Lung (tissue), 12 donors: Measurements from ENCODE around the gene WNT10A. TPM values are rescaled to one million over a fixed set of nuclear protein-coding genes. Genes with fewer than 3 reads are reported as not detected.

Experiments used
- ATAC-seq: fragments of 200-7000 bp; cut with Tn5 transposase; one replicate; pipeline ENCODE4 v1.9.1; 2020; ENCODE audit warnings: moderate number of reproducible peaks; ENCODE audit not compliant: insufficient read depth, low FRiP score
- DNase-seq, 3 donors: peaks; one replicate each; pipeline ENCODE4 v3.0.0-alpha.2; 2013 to 2017
- H3K27ac ChIP-seq, 2 donors: one replicate each; pipeline ENCODE4 v1.5.1; 2013; ENCODE audit warnings: mild to moderate bottlenecking in 2 of 2, moderate library complexity in 2 of 2, control low read depth in 1 of 2, inconsistent platforms in 1 of 2, low read depth in 1 of 2, low read length in 1 of 2
- H3K27me3 ChIP-seq, 3 donors: one replicate each; pipeline ENCODE4 v1.5.1; 2013; ENCODE audit warnings: low read length in 2 of 3; ENCODE audit not compliant: control insufficient read depth in 3 of 3, insufficient read depth in 3 of 3
- H3K36me3 ChIP-seq, 4 donors: one replicate each; pipeline ENCODE4 v1.5.1; 2013; ENCODE audit warnings: low read length in 4 of 4, mild to moderate bottlenecking in 1 of 4, moderate library complexity in 1 of 4; ENCODE audit not compliant: control insufficient read depth in 4 of 4, insufficient read depth in 4 of 4
- H3K4me1 ChIP-seq, 5 donors: one replicate each; pipeline ENCODE4 v1.5.1; 2013; ENCODE audit warnings: low read length in 5 of 5, mild to moderate bottlenecking in 2 of 5, moderate library complexity in 1 of 5; ENCODE audit not compliant: control insufficient read depth in 5 of 5, insufficient read depth in 5 of 5
- H3K4me3 ChIP-seq: one replicate; pipeline ENCODE4 v1.5.1; 2013; ENCODE audit warnings: mild to moderate bottlenecking, control low read depth, moderate library complexity
- H3K9ac ChIP-seq, 2 donors: one replicate each; pipeline ENCODE4 v1.5.1; 2013; ENCODE audit warnings: low read length in 2 of 2, control low read depth in 1 of 2; ENCODE audit not compliant: insufficient read depth in 1 of 2
- H3K9me3 ChIP-seq, 4 donors: one replicate each; pipeline ENCODE4 v1.5.1; 2013; ENCODE audit warnings: low read length in 3 of 4, mild to moderate bottlenecking in 1 of 4, moderate library complexity in 1 of 4; ENCODE audit not compliant: control insufficient read depth in 4 of 4, insufficient read depth in 3 of 4
- WGBS, 2 donors: extraction: QIAGEN DNeasy Blood & Tissue Kit; methylation state at CpG; one replicate each; pipeline ENCODE4 v1.1.7; 2013; 5-methylcytosine and 5-hydroxymethylcytosine counted together
- polyA plus RNA-seq, 2 donors: library from polyadenylated mRNA; stranded (reverse); fragments of 200-250 nt; gene quantifications; one replicate each; pipeline ENCODE4 v1.2.1, GENCODE V29; 2013
- total RNA-seq, 2 donors: library from RNA; depleted of rRNA in 1 of 2; stranded (reverse); fragments of >200 nt in 1 of 2; gene quantifications; one replicate each; pipeline ENCODE4 v1.2.1, GENCODE V29; 2014 to 2021
- TF ChIP-seq, protein P1 (sequence below): IDR thresholded peaks from 2 replicates; pipeline ENCODE4 v1.5.1; 2012; ENCODE audit warnings: mild to moderate bottlenecking; ENCODE audit errors: control extremely low read depth, extremely low read depth
- donor health status: control.
- donor health status: control.
- donor health status: Bipolar disorder and iron deficiency.
- donor health status: healthy.
- donor health status: DM: yes; HTN: yes; CAD: no.

WNT10A gene
- total and polyA plus RNA-seq, 4 donors: 0.17 to 0.77 (median 0.54) TPM

DNA sequence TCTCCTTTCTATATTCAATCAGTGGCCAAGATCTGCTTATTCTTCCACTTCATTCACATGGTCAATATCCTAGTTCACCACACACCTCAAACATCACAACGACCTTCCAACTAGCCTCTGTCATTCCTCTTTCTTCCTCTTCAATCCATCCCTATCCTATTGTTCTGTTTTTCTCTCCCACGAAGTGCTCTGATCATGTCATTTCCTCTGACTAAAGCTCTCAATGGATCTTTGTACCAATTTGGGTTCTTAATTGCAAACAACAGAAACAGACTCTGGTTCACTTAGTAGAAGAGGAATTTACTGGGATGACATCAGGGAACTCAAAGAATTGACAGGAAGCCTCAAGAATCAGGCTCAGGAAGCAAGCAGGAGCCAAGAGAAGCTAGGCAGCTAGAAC, 23.5 kb downstream of the WNT10A start:
- no peak for DNase-seq
- Histone ChIP-seq H3K4me3 (no peak overlapping the region), H3K9ac (no peak overlapping the region), H3K27ac (no peak overlapping the region), H3K27me3 (peaks cover 0 to 42% (median 42%) of the 10 kb centered on the region in 3 donors), H3K9me3 (peaks cover 0 to 5% (median 0%) of the 10 kb centered on the region in 4 donors), H3K4me1 (peaks cover 0 to 5% (median 0%) of the 10 kb centered on the region in 5 donors), H3K36me3 (no peaks in the 10 kb centered on the region)
- 16 to 18% methylated on average over 2 of the region's 2 CpGs for WGBS, 2 donors
- TF ChIP-seq, protein P1, sequence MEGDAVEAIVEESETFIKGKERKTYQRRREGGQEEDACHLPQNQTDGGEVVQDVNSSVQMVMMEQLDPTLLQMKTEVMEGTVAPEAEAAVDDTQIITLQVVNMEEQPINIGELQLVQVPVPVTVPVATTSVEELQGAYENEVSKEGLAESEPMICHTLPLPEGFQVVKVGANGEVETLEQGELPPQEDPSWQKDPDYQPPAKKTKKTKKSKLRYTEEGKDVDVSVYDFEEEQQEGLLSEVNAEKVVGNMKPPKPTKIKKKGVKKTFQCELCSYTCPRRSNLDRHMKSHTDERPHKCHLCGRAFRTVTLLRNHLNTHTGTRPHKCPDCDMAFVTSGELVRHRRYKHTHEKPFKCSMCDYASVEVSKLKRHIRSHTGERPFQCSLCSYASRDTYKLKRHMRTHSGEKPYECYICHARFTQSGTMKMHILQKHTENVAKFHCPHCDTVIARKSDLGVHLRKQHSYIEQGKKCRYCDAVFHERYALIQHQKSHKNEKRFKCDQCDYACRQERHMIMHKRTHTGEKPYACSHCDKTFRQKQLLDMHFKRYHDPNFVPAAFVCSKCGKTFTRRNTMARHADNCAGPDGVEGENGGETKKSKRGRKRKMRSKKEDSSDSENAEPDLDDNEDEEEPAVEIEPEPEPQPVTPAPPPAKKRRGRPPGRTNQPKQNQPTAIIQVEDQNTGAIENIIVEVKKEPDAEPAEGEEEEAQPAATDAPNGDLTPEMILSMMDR: no peak
- no peak for ATAC-seq

DNA sequence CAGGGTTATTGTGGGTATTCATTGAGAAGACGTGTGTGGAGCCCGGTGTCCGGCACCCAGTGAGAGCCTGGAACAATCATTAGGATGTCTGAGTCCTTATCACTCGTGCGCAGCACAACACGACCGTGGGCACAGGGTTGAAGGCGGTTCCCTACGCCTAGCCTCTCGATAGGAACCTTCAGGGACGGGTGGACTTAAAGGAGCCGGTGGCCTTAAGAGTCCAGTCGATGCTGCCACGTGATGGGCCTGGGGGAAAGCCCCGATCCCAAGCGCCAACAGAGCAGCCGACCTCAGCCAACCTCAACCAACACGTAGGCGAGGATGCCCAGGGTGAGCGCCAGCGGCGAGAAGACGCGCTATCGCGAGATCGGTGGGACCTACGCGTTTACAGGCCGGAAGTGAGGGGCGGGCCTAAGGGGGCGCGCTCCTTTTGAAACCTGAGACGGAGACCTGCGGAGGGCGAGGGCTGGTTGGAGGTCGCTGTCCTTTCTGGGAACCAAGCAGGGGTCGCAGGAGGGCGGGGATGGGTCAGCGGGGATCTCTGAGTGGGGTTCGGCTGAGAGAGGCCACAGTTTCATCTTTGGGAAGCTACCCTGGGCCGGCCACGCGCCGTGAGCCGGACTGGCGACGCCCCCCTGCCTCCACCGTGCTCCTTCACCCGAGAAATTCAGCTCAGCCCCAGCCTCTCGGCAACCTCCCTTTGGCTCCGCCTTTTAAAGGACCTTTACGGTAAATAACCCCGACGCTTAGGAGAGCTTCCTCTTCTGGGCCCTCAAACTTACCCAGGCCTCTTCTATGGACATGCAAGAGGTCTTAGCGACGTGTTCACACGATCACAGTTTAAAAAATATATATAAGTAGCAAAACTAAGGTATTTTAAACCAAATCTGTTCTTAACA, 28.3 kb downstream of the WNT10A start:
- no peak overlapping the region for H3K27ac ChIP-seq
- H3K27me3 ChIP-seq: peaks cover 0 to 16% (median 16%) of the 10 kb centered on the region in 3 donors
- H3K9me3 ChIP-seq: peaks cover 0 to 5% (median 0%) of the 10 kb centered on the region in 4 donors
- TF ChIP-seq, protein P1: no peak
- peak overlapping the region; percentile 32 to 34 for H3K9ac ChIP-seq
- H3K4me1 ChIP-seq: peaks cover 0 to 7% (median 0%) of the 10 kb centered on the region in 5 donors
- DNase-seq (peak; percentile 91), ATAC-seq (peak; percentile 89)
- WGBS, 2 donors: 4% methylated on average over 58 of the region's 58 CpGs
- H3K36me3 ChIP-seq: no peaks in the 10 kb centered on the region
- H3K4me3 ChIP-seq: peak overlapping the region; percentile 47

DNA sequence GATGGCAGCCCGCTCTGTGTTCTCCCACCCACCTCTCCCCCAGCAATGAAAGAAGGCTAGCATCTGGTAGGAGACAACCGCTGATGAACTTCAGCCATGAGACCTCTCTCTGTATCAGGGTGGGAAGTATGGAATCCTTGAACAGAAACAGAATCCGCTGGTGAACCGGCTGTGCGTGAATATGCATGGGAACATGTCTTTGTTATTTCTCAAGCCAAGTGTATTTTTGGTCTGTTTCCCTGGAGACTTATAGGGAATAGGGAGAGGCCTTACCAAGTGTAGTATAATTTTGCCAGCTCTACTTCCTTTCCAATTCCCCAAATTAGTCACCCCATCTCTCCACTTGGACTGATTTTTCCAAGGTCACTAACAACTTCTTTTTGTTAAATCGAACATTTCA, 30.1 kb downstream of the WNT10A start:
- no peaks in the 10 kb centered on the region for H3K36me3 ChIP-seq
- no peak overlapping the region for H3K4me3 ChIP-seq
- DNase-seq (no peak), ATAC-seq (no peak)
- H3K27me3 ChIP-seq: peaks cover 2 to 3% (median 3%) of the 10 kb centered on the region in 3 donors
- 92 to 93% methylated on average over 6 of the region's 6 CpGs for WGBS, 2 donors
- no peak overlapping the region for H3K27ac ChIP-seq
- peaks cover 0 to 5% (median 0%) of the 10 kb centered on the region in 4 donors for H3K9me3 ChIP-seq
- peaks cover 0 to 7% (median 0%) of the 10 kb centered on the region in 5 donors for H3K4me1 ChIP-seq
- H3K9ac ChIP-seq: no peak overlapping the region
- TF ChIP-seq, protein P1: no peak
